GM12878 (cell line): ENCODE measurements around the gene EEF1A2. TPM values are rescaled to one million over a fixed set of nuclear protein-coding genes. Genes with fewer than 3 reads are reported as not detected.

Source experiments
- ATAC-seq: fragments of 200-7000 bp; cut with Tn5 transposase; 3 replicates; pipeline ENCODE4 v1.9.1; 2020; ENCODE audit warnings: mild to moderate bottlenecking, moderate library complexity
- BruUV-seq: library from RNA; stranded (reverse); fragments of 400-500 nt; replicated peaks from 2 replicates; lab custom pipeline; 2021; lab: Mats Ljungman, UMichigan
- CTCF ChIA-PET: fragments of 300-600 bp; sonication (Branson Sonifier 250); formaldehyde crosslinking; extraction: SDS; loops from one replicate; lab custom pipeline; 2021; ENCODE audit warnings: inconsistent platforms; lab: Yijun Ruan, JAX
- POLR2A ChIA-PET: fragments of 350-600 bp; formaldehyde crosslinking; extraction: SDS; loops from one replicate; lab custom pipeline; 2021; ENCODE audit warnings: inconsistent platforms; lab: Charles Lee
- RAD21 ChIA-PET: fragments of 300-600 bp; sonication (Branson Sonifier 250); formaldehyde crosslinking; loops from one replicate; lab custom pipeline; 2023; ENCODE audit warnings: antibody characterized with exemption; ENCODE audit not compliant: unreplicated experiment; lab: Charles Lee
- SMC1A ChIA-PET: fragments of 300-600 bp; sonication (Branson Sonifier 250); formaldehyde crosslinking; loops from one replicate; lab custom pipeline; 2023; ENCODE audit not compliant: unreplicated experiment, uncharacterized antibody; lab: Charles Lee
- DNase-seq: peaks from one replicate; pipeline ENCODE4 v3.0.0-alpha.2; 2011; ENCODE audit warnings: low read depth, low spot score
- FAIRE-seq: peaks from 3 replicates; lab custom pipeline; 2011; peaks lifted over from hg19 to GRCh38; lab: Jason Lieb, UNC
- H2AFZ ChIP-seq: 2 replicates; pipeline ENCODE4 v1.6.0; 2011; ENCODE audit warnings: low read depth, low read length, control low read depth; ENCODE audit not compliant: control insufficient read depth
- H3K27ac ChIP-seq: 2 replicates; pipeline ENCODE4 v1.5.1; 2011; ENCODE audit warnings: control low read depth; ENCODE audit not compliant: control insufficient read depth, insufficient read depth
- H3K27me3 ChIP-seq, 2 experiments: replicated peaks in 1 of 2; 2 replicates each; pipeline versions ENCODE4 v1.6.0 to v1.6.1; 2011; ENCODE audit warnings: low read length in 1 of 2; ENCODE audit not compliant: control insufficient read depth in 2 of 2, insufficient read depth in 2 of 2
- H3K36me3 ChIP-seq, 2 experiments: 2 replicates each; pipeline ENCODE4 v1.5.1; 2011; ENCODE audit warnings: low read length in 1 of 2; ENCODE audit not compliant: control insufficient read depth in 2 of 2, insufficient read depth in 2 of 2
- H3K4me1 ChIP-seq: 2 replicates; pipeline ENCODE4 v1.6.1; 2011; ENCODE audit warnings: mild to moderate bottlenecking, low read length, moderate library complexity, mixed read lengths; ENCODE audit not compliant: control insufficient read depth, insufficient read depth
- H3K4me2 ChIP-seq: 2 replicates; pipeline ENCODE4 v1.6.0; 2011; ENCODE audit warnings: control low read depth; ENCODE audit not compliant: control insufficient read depth, insufficient read depth
- H3K4me3 ChIP-seq: fragments of 200-600 bp; sonication (generic); 2 replicates; pipeline ENCODE4 v1.5.1; 2016
- H3K79me2 ChIP-seq: 2 replicates; pipeline ENCODE4 v1.6.0; 2011; ENCODE audit warnings: low read length; ENCODE audit not compliant: control insufficient read depth, insufficient read depth
- H3K9ac ChIP-seq: 2 replicates; pipeline ENCODE4 v1.8.0; 2011; ENCODE audit warnings: low read length, control low read depth, mixed read lengths; ENCODE audit not compliant: control insufficient read depth, insufficient read depth
- H3K9me3 ChIP-seq: replicated peaks from 3 replicates; pipeline ENCODE4 v1.5.1; 2011; ENCODE audit warnings: mild to moderate bottlenecking, low read length; ENCODE audit not compliant: control insufficient read depth, insufficient read depth
- H4K20me1 ChIP-seq: 2 replicates; pipeline ENCODE4 v1.6.0; 2011; ENCODE audit not compliant: control insufficient read depth, insufficient read depth
- CHD2 ChIP-seq: IDR thresholded peaks from 2 replicates; pipeline ENCODE4 v1.6.1; 2011; ENCODE audit warnings: low read depth, low read length, improper control_type of control experiment, borderline replicate concordance
- EP300 ChIP-seq, 2 experiments: fragments of 150-350 bp in 1 of 2; IDR thresholded peaks; 2 replicates each; pipeline ENCODE4 v1.6.1; 2011 to 2012; ENCODE audit warnings: low read depth in 2 of 2, low read length in 2 of 2, borderline replicate concordance in 1 of 2, improper control_type of control experiment in 1 of 2, inconsistent platforms in 1 of 2; ENCODE audit not compliant: control insufficient read depth in 1 of 2
- FOXM1 ChIP-seq: IDR thresholded peaks from 2 replicates; pipeline ENCODE4 v1.6.1; 2012; ENCODE audit warnings: low read depth, mild to moderate bottlenecking, inconsistent platforms, low read length, moderate library complexity
- HDAC6 ChIP-seq: fragments of 200-600 bp; sonication (generic); IDR thresholded peaks from one replicate; pipeline ENCODE4 v1.8.0; 2017; ENCODE audit warnings: antibody characterized with exemption; ENCODE audit not compliant: unreplicated experiment
- IKZF1 ChIP-seq: fragments of 450-650 bp; conservative IDR thresholded peaks from 2 replicates; pipeline ENCODE4 v1.6.1; 2017; ENCODE audit warnings: antibody characterized with exemption, mild to moderate bottlenecking
- MTA3 ChIP-seq: IDR thresholded peaks from 2 replicates; pipeline ENCODE4 v1.6.1; 2012; ENCODE audit warnings: low read length, inconsistent platforms, borderline replicate concordance
- WRNIP1 ChIP-seq: IDR thresholded peaks from 2 replicates; pipeline ENCODE4 v1.6.1; 2011; ENCODE audit warnings: low read depth, low read length, improper control_type of control experiment, borderline replicate concordance
- ZNF207 ChIP-seq: fragments of 450-650 bp; IDR thresholded peaks from 2 replicates; pipeline ENCODE4 v1.6.1; 2014; ENCODE audit warnings: antibody characterized with exemption, mild to moderate bottlenecking, borderline replicate concordance
- WGBS: methylation state at CpG from one replicate; pipeline ENCODE4 v1.1.6; 2016; ENCODE audit warnings: low lambda C conversion rate; ENCODE audit not compliant: insufficient replicate concordance, insufficient coverage; ENCODE audit errors: missing lambda C conversion rate; 5-methylcytosine and 5-hydroxymethylcytosine counted together
- in situ Hi-C: fragments of 300-500 bp; cut with MboI; formaldehyde crosslinking; loops from 9 replicates; pipeline ENCODE4 v1.14.3; 2018; ENCODE audit warnings: mixed read lengths
- intact Hi-C: fragments of 100-400 bp; cut with micrococcal nuclease; formaldehyde crosslinking; loops from one replicate; pipeline ENCODE4 v1.14.2; 2022; ENCODE audit not compliant: unreplicated experiment
- polyA plus RNA-seq, 11 experiments: library from polyadenylated mRNA; depleted of rRNA in 4 of 11; unstranded in 6 of 11; stranded (reverse) in 5 of 11; fragments of >200 nt; fragmentation: Nextera tagmentation in 4 of 11; fragmentation: Illumina TruSeq in 1 of 11; extraction: Ambion mirVana in 4 of 11; extraction: Trizol in 1 of 11; gene quantifications; 1 replicate in 1 of 11; 2 replicates in 10 of 11; pipeline versions ENCODE4 v1.2.1 to v1.2.3, GENCODE V29; 2011 to 2016; ENCODE audit warnings: inconsistent platforms in 2 of 11, missing spikeins in 2 of 11, low read depth in 1 of 11
- total RNA-seq, 4 experiments: library from RNA; depleted of rRNA in 3 of 4; stranded (reverse); fragments of >200 nt in 3 of 4; fragmentation: Illumina TruSeq in 1 of 4; extraction: Trizol in 1 of 4; gene quantifications; 2 replicates each; pipeline versions ENCODE4 v1.2.1 to v1.2.3, GENCODE V29; 2013 to 2021
- TF ChIP-seq, protein P1 (sequence below): fragments of 450-650 bp; IDR thresholded peaks from 2 replicates; pipeline ENCODE4 v1.6.1; 2017; ENCODE audit warnings: low read depth, mild to moderate bottlenecking, moderate library complexity
- TF ChIP-seq, protein P2 (sequence below): IDR thresholded peaks from 2 replicates; pipeline ENCODE4 v1.6.1; 2012; ENCODE audit warnings: improper control_type of control experiment, low read depth, low read length; ENCODE audit not compliant: insufficient replicate concordance

The EEF1A2 gene
- total and polyA plus RNA-seq, 10 of the 15 experiments (the other 5 are each of a cell fraction or from before 2014, with no cell fraction given) = 0.56 TPM; not detected in 9

DNA sequence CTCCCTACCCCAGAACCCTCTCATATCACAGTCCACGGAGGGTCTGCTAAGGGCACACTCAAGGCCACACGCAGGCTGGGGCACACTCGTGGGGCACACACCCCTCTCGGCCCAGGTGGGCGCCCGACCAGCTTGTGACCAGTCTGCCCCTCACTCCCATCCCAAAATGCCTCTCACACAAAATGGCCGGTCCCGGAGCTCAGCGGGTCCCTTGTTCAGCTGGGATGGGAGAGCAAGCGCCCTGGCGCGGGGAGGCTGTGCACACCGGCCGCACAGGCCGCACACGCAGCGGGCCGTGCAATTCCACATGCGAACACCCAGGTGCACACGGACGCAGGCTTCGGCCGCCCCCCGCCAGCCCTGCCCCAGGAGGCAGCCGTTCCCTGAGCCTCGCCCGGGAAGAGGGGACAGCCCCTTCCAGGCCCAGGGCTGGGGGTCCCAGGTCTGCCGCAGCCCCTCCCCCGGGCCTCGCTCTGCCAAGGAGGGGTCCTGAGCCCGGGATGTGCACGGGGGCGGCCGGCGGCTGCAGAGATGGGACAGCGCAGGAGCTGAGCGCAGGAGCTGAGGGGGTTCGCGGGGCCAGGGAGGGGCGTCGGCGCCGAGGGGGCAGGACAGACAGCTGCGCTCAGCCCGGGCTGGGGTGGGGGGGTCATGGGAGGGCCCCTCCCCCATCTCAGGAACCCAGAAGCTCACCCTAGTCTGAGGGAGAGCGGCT is 27.7 kb downstream of the EEF1A2 start:
- Histone ChIP-seq H2AFZ (no peak overlapping the region), H3K4me1 (no peaks in the 10 kb centered on the region), H3K27me3 (peaks cover 3 to 9% of the 10 kb centered on the region in 2 experiments; a peak in 3 of 4 replicates), H3K27ac (no peak overlapping the region), H3K79me2 (no peaks in the 10 kb centered on the region), H3K4me2 (no peak overlapping the region), H4K20me1 (no peaks in the 10 kb centered on the region), H3K9ac (no peak overlapping the region), H3K36me3 (no peaks in the 10 kb centered on the region), H3K4me3 (no peak overlapping the region), H3K9me3 (no peaks in the 10 kb centered on the region)
- FAIRE-seq = no peak
- WGBS = 8% methylated on average over 35 of the region's 46 CpGs
- RAD21 ChIA-PET = no interaction called here
- POLR2A ChIA-PET = no interaction called here
- no TSS peak for BruUV-seq
- in situ Hi-C loops = no loop called here
- CTCF ChIA-PET = no interaction called here
- TF ChIP-seq, protein P1, sequence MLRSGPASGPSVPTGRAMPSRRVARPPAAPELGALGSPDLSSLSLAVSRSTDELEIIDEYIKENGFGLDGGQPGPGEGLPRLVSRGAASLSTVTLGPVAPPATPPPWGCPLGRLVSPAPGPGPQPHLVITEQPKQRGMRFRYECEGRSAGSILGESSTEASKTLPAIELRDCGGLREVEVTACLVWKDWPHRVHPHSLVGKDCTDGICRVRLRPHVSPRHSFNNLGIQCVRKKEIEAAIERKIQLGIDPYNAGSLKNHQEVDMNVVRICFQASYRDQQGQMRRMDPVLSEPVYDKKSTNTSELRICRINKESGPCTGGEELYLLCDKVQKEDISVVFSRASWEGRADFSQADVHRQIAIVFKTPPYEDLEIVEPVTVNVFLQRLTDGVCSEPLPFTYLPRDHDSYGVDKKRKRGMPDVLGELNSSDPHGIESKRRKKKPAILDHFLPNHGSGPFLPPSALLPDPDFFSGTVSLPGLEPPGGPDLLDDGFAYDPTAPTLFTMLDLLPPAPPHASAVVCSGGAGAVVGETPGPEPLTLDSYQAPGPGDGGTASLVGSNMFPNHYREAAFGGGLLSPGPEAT = no peak
- TF ChIP-seq FOXM1 (no peak), EP300 (IDR thresholded peaks at IDR 0.05; ENCODE audit: borderline replicate concordance in 1 of 2, control insufficient read depth in 1 of 2, low read depth in 2 of 2, low read length in 2 of 2) (no peak), IKZF1 (no peak), CHD2 (no peak), HDAC6 (no peak), ZNF207 (no peak), WRNIP1 (no peak), MTA3 (no peak)
- TF ChIP-seq, protein P2, sequence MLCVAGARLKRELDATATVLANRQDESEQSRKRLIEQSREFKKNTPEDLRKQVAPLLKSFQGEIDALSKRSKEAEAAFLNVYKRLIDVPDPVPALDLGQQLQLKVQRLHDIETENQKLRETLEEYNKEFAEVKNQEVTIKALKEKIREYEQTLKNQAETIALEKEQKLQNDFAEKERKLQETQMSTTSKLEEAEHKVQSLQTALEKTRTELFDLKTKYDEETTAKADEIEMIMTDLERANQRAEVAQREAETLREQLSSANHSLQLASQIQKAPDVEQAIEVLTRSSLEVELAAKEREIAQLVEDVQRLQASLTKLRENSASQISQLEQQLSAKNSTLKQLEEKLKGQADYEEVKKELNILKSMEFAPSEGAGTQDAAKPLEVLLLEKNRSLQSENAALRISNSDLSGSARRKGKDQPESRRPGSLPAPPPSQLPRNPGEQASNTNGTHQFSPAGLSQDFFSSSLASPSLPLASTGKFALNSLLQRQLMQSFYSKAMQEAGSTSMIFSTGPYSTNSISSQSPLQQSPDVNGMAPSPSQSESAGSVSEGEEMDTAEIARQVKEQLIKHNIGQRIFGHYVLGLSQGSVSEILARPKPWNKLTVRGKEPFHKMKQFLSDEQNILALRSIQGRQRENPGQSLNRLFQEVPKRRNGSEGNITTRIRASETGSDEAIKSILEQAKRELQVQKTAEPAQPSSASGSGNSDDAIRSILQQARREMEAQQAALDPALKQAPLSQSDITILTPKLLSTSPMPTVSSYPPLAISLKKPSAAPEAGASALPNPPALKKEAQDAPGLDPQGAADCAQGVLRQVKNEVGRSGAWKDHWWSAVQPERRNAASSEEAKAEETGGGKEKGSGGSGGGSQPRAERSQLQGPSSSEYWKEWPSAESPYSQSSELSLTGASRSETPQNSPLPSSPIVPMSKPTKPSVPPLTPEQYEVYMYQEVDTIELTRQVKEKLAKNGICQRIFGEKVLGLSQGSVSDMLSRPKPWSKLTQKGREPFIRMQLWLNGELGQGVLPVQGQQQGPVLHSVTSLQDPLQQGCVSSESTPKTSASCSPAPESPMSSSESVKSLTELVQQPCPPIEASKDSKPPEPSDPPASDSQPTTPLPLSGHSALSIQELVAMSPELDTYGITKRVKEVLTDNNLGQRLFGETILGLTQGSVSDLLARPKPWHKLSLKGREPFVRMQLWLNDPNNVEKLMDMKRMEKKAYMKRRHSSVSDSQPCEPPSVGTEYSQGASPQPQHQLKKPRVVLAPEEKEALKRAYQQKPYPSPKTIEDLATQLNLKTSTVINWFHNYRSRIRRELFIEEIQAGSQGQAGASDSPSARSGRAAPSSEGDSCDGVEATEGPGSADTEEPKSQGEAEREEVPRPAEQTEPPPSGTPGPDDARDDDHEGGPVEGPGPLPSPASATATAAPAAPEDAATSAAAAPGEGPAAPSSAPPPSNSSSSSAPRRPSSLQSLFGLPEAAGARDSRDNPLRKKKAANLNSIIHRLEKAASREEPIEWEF = no peak
- SMC1A ChIA-PET = no interaction called here
- ATAC-seq = no peak
- DNase-seq = no peak
- intact Hi-C loops = no loop called here
